Thyroid gland (tissue), 4 donors: ENCODE results near the gene CTDNEP1.

Source experiments
- CTCF ChIP-seq, 6 experiments: fragments of 200-600 bp in 3 of 6; fragments of 450-650 bp in 3 of 6; sonication (generic) in 3 of 6; IDR thresholded peaks; one replicate each; pipeline ENCODE4 v1.5.1; 2016 to 2019; ENCODE audit warnings: antibody characterized with exemption in 6 of 6, mild to moderate bottlenecking in 2 of 6, inconsistent platforms in 1 of 6, moderate library complexity in 1 of 6
- POLR2A ChIP-seq, 2 donors: fragments of 450-650 bp; IDR thresholded peaks; one replicate each; pipeline ENCODE4 v1.6.1; 2017; ENCODE audit warnings: antibody characterized with exemption in 2 of 2, mild to moderate bottlenecking in 2 of 2, moderate library complexity in 1 of 2

DNA sequence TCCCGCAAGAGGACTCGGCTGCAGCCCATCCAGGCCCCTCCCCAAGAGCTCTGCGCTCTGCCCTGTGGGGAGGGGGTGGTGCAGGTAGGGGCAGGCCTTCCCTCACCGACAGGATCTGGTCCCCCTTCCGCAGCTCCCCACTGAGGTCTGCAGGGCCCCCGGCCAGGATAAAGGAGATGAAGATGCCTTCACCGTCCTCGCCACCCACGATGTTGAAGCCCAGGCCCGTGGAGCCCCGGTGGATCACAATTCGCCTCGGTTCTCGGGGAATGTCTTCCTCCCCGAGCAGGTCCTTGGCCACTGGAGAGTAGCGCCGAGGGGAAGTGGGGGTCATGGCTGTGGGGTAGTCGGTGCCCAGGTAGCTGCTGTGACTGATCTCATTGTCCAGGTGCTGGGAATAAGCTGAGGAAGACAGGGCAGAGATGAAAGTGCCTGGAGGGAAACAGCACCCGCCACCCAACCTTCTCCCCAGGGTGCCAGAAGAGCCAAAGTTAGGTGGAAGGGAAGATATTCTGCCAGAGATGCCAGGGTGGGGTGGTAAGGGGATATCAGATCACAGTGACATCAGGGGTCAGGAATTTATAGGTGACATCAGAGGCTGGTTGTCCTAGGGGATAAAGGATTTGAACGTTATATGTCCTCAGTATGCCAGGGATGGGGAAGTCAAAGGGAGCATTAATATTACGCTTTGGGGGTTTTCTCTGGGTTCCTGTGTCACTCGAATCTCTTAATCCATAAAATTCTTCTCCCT lies 54.7 kb downstream of the CTDNEP1 start:
- TF ChIP-seq CTCF (IDR thresholded peaks at IDR 0.05) (no peak), POLR2A (IDR thresholded peaks at IDR 0.05) (no peak)
